GM12801 (cell line): ENCODE measurements around the gene RASSF1.

ENCODE experiments used
- TF ChIP-seq, protein P1 (sequence below): IDR thresholded peaks from one replicate; pipeline ENCODE4 v1.5.1; 2011; ENCODE audit warnings: control low read depth; ENCODE audit not compliant: insufficient read length; ENCODE audit errors: extremely low read depth

RASSF1 gene

DNA sequence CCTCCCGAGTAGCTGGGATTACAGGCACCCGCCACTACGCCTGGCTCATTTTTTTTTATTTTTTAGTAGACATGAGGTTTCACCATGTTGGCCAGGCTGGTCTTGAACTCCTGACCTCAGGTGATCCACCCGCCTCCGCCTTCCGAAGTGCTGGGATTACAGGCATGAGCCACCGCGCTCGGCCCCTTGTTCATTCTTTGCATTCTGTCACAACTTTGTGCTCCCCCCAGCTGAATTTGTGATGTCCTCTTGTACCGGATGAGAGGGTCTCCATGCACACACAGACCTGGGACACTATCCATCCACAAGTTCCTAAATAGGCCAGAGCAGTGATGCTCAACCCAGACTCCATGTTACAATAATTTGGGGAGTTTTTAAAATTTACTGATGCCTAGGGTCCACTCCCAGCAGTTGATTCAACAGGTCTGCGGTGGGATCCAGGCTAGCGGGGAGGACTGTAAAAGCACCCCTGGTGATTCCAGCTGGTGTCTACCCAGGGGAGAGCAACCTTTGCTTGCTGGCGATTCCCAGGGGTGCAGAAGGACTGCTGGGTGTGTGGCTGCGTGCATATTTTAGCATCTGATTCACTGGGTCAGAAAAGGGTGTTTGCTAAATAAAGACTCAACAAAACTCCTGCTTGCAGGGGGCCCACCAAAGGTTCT is 1.0 kb downstream of the RASSF1 start:
- TF ChIP-seq, protein P1, sequence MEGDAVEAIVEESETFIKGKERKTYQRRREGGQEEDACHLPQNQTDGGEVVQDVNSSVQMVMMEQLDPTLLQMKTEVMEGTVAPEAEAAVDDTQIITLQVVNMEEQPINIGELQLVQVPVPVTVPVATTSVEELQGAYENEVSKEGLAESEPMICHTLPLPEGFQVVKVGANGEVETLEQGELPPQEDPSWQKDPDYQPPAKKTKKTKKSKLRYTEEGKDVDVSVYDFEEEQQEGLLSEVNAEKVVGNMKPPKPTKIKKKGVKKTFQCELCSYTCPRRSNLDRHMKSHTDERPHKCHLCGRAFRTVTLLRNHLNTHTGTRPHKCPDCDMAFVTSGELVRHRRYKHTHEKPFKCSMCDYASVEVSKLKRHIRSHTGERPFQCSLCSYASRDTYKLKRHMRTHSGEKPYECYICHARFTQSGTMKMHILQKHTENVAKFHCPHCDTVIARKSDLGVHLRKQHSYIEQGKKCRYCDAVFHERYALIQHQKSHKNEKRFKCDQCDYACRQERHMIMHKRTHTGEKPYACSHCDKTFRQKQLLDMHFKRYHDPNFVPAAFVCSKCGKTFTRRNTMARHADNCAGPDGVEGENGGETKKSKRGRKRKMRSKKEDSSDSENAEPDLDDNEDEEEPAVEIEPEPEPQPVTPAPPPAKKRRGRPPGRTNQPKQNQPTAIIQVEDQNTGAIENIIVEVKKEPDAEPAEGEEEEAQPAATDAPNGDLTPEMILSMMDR = no peak

DNA sequence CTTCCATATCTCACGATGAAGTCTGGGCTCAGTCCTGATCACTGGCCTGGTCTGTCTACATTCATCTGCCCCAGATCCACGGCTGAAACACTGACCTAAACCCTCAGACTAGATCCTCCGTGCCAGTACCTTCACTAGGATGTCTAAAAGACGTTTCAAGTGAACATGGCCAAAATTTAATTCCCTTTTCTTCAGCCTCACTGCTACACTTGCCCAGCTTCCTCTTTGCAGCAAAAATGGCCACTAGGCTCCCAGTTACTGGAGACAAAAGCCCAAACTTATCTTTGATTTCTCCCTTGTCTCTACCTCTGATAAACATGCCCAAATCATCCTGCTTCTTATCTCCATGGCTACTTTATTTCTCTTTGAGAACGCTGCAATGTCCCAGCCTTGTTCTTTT is 1.7 kb downstream of the RASSF1 start:
- TF ChIP-seq, protein P1 = no peak

DNA sequence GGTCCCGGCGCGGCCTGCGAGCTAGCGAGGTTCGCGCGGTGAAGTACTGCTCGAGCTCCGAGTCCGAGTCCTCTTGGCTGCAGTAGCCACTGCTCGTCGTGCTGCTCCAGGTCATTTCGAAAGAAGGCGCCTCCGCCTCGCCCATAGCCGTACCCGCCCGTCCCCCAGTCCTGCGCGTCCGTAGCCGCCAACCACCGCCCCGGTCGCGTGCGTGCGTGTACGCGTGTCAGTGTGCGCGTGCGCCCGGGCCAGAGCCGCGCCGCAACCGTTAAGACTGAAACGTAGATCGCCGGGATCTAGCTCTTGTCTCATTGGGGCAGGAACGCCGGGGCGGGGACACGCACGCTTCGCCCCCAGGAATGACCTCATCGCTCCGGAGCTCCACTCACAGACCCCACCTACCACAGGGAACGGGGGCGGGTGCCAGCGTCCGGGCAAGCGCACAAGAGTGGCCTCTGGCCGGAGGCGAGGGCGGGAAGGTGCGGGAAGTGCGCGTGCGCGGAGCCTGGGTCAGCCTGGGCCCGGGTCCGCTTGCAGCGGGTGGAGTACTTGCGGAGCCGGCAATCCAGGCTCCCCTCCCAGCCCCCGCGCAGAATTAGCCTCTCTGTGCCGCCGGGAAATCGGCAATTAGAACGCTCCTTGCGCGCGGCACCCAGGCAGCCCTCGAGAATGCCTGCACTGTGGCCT is 3.3 kb downstream of the RASSF1 start:
- TF ChIP-seq, protein P1 = no peak

DNA sequence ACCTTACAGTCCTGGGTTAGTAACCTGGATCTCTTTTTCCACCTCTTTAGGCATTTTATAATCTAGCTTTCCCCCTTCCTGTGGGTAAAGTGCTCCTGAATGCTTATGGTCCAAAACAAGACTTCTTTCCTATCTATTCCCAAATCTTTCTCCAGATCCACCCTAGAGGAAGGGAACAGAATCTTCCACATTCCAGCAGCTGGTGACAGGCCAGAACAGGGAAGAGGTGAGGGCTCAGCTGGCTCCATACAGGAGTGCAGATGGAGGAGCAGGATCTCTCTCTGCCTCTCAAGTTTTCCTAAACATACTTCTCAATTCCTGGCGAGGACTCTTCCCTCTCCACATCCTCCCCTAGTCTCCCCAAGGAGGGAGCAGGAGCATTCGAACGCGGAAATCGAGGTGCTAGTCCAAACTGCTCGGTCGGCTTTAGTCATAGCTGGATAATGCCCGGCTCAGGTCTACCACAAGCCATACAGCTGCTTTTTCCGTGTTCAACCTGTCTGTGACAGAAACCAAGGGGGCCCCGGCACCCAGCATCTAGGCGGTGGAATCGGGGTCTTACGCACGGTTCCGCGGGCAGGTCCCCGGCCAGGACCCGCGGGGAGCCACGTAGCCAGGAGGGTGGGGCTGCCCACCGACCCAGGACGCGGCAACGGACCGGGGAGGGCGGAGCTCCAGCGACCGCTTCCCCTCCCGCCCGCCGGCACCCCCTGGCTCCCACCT is 4.0 kb downstream of the RASSF1 start:
- TF ChIP-seq, protein P1 = no peak

DNA sequence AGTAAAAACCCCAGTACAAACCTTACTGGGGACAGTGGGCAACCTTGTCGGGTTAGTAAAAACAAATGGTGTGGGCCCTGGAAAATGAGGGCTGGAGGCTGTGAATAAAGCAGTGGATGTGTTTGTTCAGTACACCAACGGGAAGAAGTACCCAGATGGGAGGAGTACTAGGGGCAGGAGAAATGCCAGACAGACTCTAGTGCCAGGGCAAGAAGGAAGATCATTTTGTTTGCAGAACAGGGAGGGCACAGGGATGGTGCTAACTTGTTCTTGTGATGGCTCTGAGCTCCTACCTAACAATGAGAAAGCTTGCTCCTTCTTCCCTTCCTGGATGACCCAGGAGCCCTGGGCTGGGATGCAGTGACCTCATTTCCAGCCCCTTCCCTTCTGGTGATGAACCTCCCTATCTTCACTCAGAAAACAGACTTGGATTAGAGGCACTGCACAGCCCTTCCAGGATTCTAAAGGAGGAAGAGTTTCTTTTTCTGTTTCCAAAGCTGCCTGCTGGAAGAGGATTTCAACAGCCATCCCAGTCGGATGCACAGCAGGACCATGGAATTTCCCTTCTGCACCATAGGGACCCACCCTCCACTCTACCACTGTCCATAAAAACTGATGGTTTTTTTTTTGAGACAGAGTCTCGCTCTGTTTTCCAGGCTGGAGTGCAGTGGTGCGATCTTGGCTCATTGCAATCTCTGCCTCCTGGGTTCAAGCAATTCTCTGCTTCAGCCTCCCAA is 6.1 kb downstream of the RASSF1 start:
- TF ChIP-seq, protein P1 = no peak

DNA sequence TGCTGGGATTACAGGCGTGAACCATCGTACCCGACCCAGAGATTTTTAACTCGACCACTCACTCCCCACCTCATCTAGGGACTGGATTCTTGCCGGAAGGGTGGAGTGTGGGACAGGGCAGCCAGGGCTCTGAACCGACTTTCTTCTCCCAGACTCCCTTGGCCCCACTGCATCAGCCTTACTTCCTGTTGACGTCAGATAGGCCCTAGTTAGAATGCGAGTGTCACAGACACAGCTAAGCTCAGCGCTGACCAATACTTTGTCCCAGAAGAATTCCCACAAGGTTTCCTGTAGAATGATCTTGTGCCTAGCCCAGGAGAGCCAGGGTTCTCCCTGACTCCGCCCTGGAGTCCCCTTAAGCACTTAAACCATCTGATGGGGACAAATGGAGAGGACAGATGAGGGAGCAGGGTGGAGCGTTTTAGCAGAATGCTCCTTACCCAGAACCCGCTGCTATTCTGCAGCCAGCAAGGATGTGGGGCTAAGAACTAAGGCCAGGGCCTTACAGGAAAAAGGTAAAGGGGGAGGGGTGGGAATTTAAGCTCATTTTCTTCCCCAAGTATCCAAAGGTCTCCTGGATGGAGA is 6.8 kb downstream of the RASSF1 start:
- TF ChIP-seq, protein P1 = no peak
